ENCODE measurements around the gene ZEB2.
"Not testable (repeated sequence)": the region's sequence is repeated elsewhere in the genome, so short reads cannot be mapped to it uniquely, and the experiment has no call there.

Gene ZEB2

GRCh38 chr2:144376460-144376859 lies 143.5 kb downstream of the ZEB2 start:
- DNase-seq = no peak

- no peak for DNase-seq
Measured at GRCh38 chr2:144374163-144374661, 145.7 kb downstream of the ZEB2 start.

- no peak for DNase-seq
Measured at GRCh38 chr2:144372410-144373080, 147.4 kb downstream of the ZEB2 start.

GRCh38 chr2:144370937-144371584 lies 148.9 kb downstream of the ZEB2 start:
- DNase-seq = no peak

GRCh38 chr2:144369416-144369815 lies 150.5 kb downstream of the ZEB2 start:
- no peak for DNase-seq

GRCh38 chr2:144366825-144367429 lies 153.0 kb downstream of the ZEB2 start:
- no peak for DNase-seq

- DNase-seq = no peak
Measured at GRCh38 chr2:144364944-144365738, 154.8 kb downstream of the ZEB2 start.

- not testable (repeated sequence) for DNase-seq
Measured at GRCh38 chr2:144364247-144364646, 155.7 kb downstream of the ZEB2 start.

GRCh38 chr2:144362401-144362800 lies 157.5 kb downstream of the ZEB2 start:
- DNase-seq = no peak

- no peak for DNase-seq
Measured at GRCh38 chr2:144361742-144362141, 158.2 kb downstream of the ZEB2 start.

- no peak for DNase-seq
Measured at GRCh38 chr2:144359684-144360083, 160.2 kb downstream of the ZEB2 start.

- DNase-seq = no peak
Measured at GRCh38 chr2:144358979-144359541, 160.9 kb downstream of the ZEB2 start.

- no peak for DNase-seq
Measured at GRCh38 chr2:144358374-144358964, 161.4 kb downstream of the ZEB2 start.

- DNase-seq = no peak
Measured at GRCh38 chr2:144357623-144358373, 162.1 kb downstream of the ZEB2 start.

GRCh38 chr2:144356402-144356801 lies 163.5 kb downstream of the ZEB2 start:
- DNase-seq = no peak

GRCh38 chr2:144354953-144355352 lies 165.0 kb downstream of the ZEB2 start:
- no peak for DNase-seq

- no peak for DNase-seq
Measured at GRCh38 chr2:144351687-144352086, 168.2 kb downstream of the ZEB2 start.

- DNase-seq = no peak
Measured at GRCh38 chr2:144350151-144350802, 169.6 kb downstream of the ZEB2 start.

- DNase-seq = no peak
Measured at GRCh38 chr2:144349674-144350073, 170.2 kb downstream of the ZEB2 start.

- no peak for DNase-seq
Measured at GRCh38 chr2:144348846-144349245, 171.1 kb downstream of the ZEB2 start.

- DNase-seq = no peak
Measured at GRCh38 chr2:144346229-144346628, 173.7 kb downstream of the ZEB2 start.

All from NCI-H510A (cell line).